ENCODE measurements around the gene CFAP100.

The CFAP100 gene

GRCh38 chr3:126482503-126483255, 88.0 kb downstream of the CFAP100 start:
- no peak for DNase-seq

GRCh38 chr3:126483321-126483761, 88.6 kb downstream of the CFAP100 start:
- DNase-seq, result no peak

GRCh38 chr3:126484148-126484547, 89.4 kb downstream of the CFAP100 start:
- no peak for DNase-seq

- DNase-seq, result no peak
Measured at GRCh38 chr3:126484662-126485061, 90.0 kb downstream of the CFAP100 start.

- no peak for DNase-seq
Measured at GRCh38 chr3:126485176-126485897, 90.6 kb downstream of the CFAP100 start.

- no peak for DNase-seq
Measured at GRCh38 chr3:126485956-126486355, 91.2 kb downstream of the CFAP100 start.
